HepG2 (cell line): ENCODE data around the gene LTC4S. TPM values are rescaled to one million over a fixed set of nuclear protein-coding genes. Genes with fewer than 3 reads are reported as not detected.

ENCODE experiments used
- AKNA ChIP-seq: sonication (generic); formaldehyde crosslinking; IDR thresholded peaks from 2 replicates; pipeline ENCODE4 v1.4.0; 2020; ENCODE audit warnings: missing genetic modification reagents, borderline replicate concordance
- CCDC6 ChIP-seq: sonication (generic); formaldehyde crosslinking; IDR thresholded peaks from 2 replicates; pipeline ENCODE4 v1.8.1; 2022; ENCODE audit warnings: mild to moderate bottlenecking, missing genetic modification reagents, moderate library complexity
- FOSL2 ChIP-seq: sonication (generic); formaldehyde crosslinking; IDR thresholded peaks from 2 replicates; pipeline ENCODE4 v1.4.0; 2020; ENCODE audit warnings: missing genetic modification reagents
- IKZF1 ChIP-seq: fragments of 450-650 bp; IDR thresholded peaks from 2 replicates; pipeline ENCODE4 v1.7.1; 2016
- KDM2A ChIP-seq: sonication (generic); formaldehyde crosslinking; IDR thresholded peaks from 2 replicates; pipeline ENCODE4 v1.4.0; 2020; ENCODE audit warnings: low read depth, missing genetic modification reagents, borderline replicate concordance
- MTF2 ChIP-seq: sonication (generic); formaldehyde crosslinking; IDR thresholded peaks from 2 replicates; pipeline ENCODE4 v1.5.0; 2020; ENCODE audit warnings: missing genetic modification reagents, borderline replicate concordance
- MYC ChIP-seq: sonication (generic); formaldehyde crosslinking; IDR thresholded peaks from 2 replicates; pipeline ENCODE4 v1.9.0; 2021; ENCODE audit warnings: missing genetic modification reagents, borderline replicate concordance
- NCOA5 ChIP-seq: sonication (generic); formaldehyde crosslinking; IDR thresholded peaks from 2 replicates; pipeline ENCODE4 v1.4.0; 2020; ENCODE audit warnings: missing genetic modification reagents
- RFX1 ChIP-seq: fragments of 450-650 bp; IDR thresholded peaks from 2 replicates; pipeline ENCODE4 v1.6.1; 2017
- SKI ChIP-seq: fragments of 450-650 bp; IDR thresholded peaks from one replicate; pipeline ENCODE4 v1.6.1; 2018; ENCODE audit warnings: mild to moderate bottlenecking; ENCODE audit not compliant: partially characterized antibody
- SOX6 ChIP-seq, 2 experiments: fragments of 450-650 bp in 1 of 2; sonication (generic) in 1 of 2; formaldehyde crosslinking in 1 of 2; IDR thresholded peaks; 2 replicates each; pipeline versions ENCODE4 v1.4.0 to v1.6.1; 2017 to 2020; ENCODE audit warnings: antibody characterized with exemption in 1 of 2, mild to moderate bottlenecking in 1 of 2, missing genetic modification reagents in 1 of 2
- TAF1 ChIP-seq: sonication (generic); formaldehyde crosslinking; IDR thresholded peaks from 2 replicates; pipeline ENCODE4 v1.4.0; 2020; ENCODE audit warnings: missing genetic modification reagents
- TCF7L2 ChIP-seq: IDR thresholded peaks from 2 replicates; pipeline ENCODE4 v1.6.1; 2011; ENCODE audit warnings: mild to moderate bottlenecking, low read depth, low read length, moderate library complexity
- THRA ChIP-seq: sonication (generic); formaldehyde crosslinking; IDR thresholded peaks from 2 replicates; pipeline ENCODE4 v1.4.0; 2020; ENCODE audit warnings: missing genetic modification reagents, borderline replicate concordance
- U2AF2 ChIP-seq: fragments of 200-400 bp; formaldehyde crosslinking; IDR thresholded peaks from 2 replicates; pipeline ENCODE4 v1.6.1; 2017; ENCODE audit warnings: low read depth, mild to moderate bottlenecking, low read length
- ZNF160 ChIP-seq: sonication (generic); formaldehyde crosslinking; IDR thresholded peaks from 2 replicates; pipeline ENCODE4 v1.8.0; 2022; ENCODE audit warnings: mild to moderate bottlenecking, inconsistent platforms, missing genetic modification reagents
- ZNF281 ChIP-seq: sonication (generic); formaldehyde crosslinking; IDR thresholded peaks from 2 replicates; pipeline ENCODE4 v1.4.0; 2020; ENCODE audit warnings: missing genetic modification reagents, borderline replicate concordance
- ZNF75D ChIP-seq: sonication (generic); formaldehyde crosslinking; IDR thresholded peaks from 2 replicates; pipeline ENCODE4 v1.8.1; 2023; ENCODE audit warnings: missing genetic modification reagents, mild to moderate bottlenecking, borderline replicate concordance
- polyA plus RNA-seq, 8 experiments: library from polyadenylated mRNA; depleted of rRNA in 3 of 8; stranded (reverse) in 7 of 8; unstranded in 1 of 8; fragments of >200 nt; fragmentation: Illumina TruSeq in 4 of 8; extraction: Trizol in 4 of 8; gene quantifications; 2 replicates each; pipeline versions ENCODE4 v1.2.1 to v1.2.3, GENCODE V29; 2011 to 2016; ENCODE audit warnings: low read depth in 4 of 8, missing spikeins in 1 of 8, mixed read lengths in 1 of 8; ENCODE audit not compliant: insufficient read depth in 1 of 8
- total RNA-seq, 5 experiments: library from RNA; depleted of rRNA; stranded (reverse); fragments of >200 nt; fragmentation: Illumina TruSeq; extraction: Trizol; gene quantifications; 2 replicates each; pipeline ENCODE4 v1.2.3, GENCODE V29; 2016; ENCODE audit warnings: low read depth in 1 of 5
- TF ChIP-seq, protein P1 (sequence below): sonication (generic); formaldehyde crosslinking; IDR thresholded peaks from 2 replicates; pipeline ENCODE4 v1.4.0; 2020; ENCODE audit warnings: mild to moderate bottlenecking, missing genetic modification reagents

LTC4S gene
- total and polyA plus RNA-seq, 2 of the 13 experiments (the other 11 are each of a cell fraction or from before 2014, with no cell fraction given) = 0.35 TPM; not detected in 1

GRCh38 chr5:179825655-179826182 lies 31.9 kb downstream of the LTC4S start (continued):
- TF ChIP-seq U2AF2 (0 out of 2 replicates have a peak, but pooled peaks have one; percentile 18), KDM2A (CRISPR knock-in tag) (peak; percentile 48; the same call in 1 of the 2 replicates), CCDC6 (CRISPR knock-in tag) (peak; percentile 19; the same call in 1 of the 2 replicates), TCF7L2 (no peak), NCOA5 (CRISPR knock-in tag) (no peak), FOSL2 (CRISPR knock-in tag) (no peak), MTF2 (no peak), ZNF281 (CRISPR knock-in tag) (no peak), MYC (peak; percentile 48; the same call in 1 of the 2 replicates), TAF1 (no peak), SOX6 (IDR thresholded peaks at IDR 0.05) (no peak), SOX6 (CRISPR knock-in tag; IDR thresholded peaks at IDR 0.05) (peak; percentile 51; the same call in 1 of the 2 replicates), ZNF75D (CRISPR knock-in tag) (no peak), RFX1 (no peak), ZNF160 (CRISPR knock-in tag) (no peak), IKZF1 (no peak), AKNA (CRISPR knock-in tag) (no peak), SKI (peak; percentile 41), THRA (CRISPR knock-in tag) (peak; percentile 35; the same call in 1 of the 2 replicates)
- TF ChIP-seq, protein P1, sequence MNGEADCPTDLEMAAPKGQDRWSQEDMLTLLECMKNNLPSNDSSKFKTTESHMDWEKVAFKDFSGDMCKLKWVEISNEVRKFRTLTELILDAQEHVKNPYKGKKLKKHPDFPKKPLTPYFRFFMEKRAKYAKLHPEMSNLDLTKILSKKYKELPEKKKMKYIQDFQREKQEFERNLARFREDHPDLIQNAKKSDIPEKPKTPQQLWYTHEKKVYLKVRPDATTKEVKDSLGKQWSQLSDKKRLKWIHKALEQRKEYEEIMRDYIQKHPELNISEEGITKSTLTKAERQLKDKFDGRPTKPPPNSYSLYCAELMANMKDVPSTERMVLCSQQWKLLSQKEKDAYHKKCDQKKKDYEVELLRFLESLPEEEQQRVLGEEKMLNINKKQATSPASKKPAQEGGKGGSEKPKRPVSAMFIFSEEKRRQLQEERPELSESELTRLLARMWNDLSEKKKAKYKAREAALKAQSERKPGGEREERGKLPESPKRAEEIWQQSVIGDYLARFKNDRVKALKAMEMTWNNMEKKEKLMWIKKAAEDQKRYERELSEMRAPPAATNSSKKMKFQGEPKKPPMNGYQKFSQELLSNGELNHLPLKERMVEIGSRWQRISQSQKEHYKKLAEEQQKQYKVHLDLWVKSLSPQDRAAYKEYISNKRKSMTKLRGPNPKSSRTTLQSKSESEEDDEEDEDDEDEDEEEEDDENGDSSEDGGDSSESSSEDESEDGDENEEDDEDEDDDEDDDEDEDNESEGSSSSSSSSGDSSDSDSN = peak; percentile 47; the same call in 1 of the 2 replicates
